Pancreas (tissue), 10 donors: ENCODE measurements around the gene TXN2. TPM values are rescaled to one million over a fixed set of nuclear protein-coding genes. Genes with fewer than 3 reads are reported as not detected.

ENCODE experiments used
- ATAC-seq, 4 donors: fragments of 200-7000 bp; cut with Tn5 transposase; one replicate each; pipeline versions ENCODE4 v1.8.0 to v1.9.1; 2020; ENCODE audit warnings: mild to moderate bottlenecking in 4 of 4, moderate library complexity in 4 of 4
- DNase-seq, 6 donors: peaks; one replicate each; pipeline ENCODE4 v3.0.0-alpha.2; 2020
- FAIRE-seq: peaks from 2 replicates; lab custom pipeline; 2012; peaks lifted over from hg19 to GRCh38; lab: Jason Lieb, UNC
- H3K27ac ChIP-seq, 4 donors: fragments of 200-600 bp; sonication (generic); 1 replicate in 3 of 4; 2 replicates in 1 of 4; pipeline versions ENCODE4 v1.5.0 to v1.8.0; 2020
- H3K27me3 ChIP-seq, 4 donors: fragments of 200-600 bp; one replicate each; pipeline ENCODE4 v1.8.0; 2021
- H3K36me3 ChIP-seq, 3 donors: fragments of 200-600 bp; sonication (generic) in 1 of 3; one replicate each; pipeline versions ENCODE4 v1.5.0 to v1.8.0; 2020 to 2021
- H3K4me1 ChIP-seq, 3 donors: fragments of 200-600 bp; one replicate each; pipeline ENCODE4 v1.8.0; 2021
- H3K4me3 ChIP-seq, 4 donors: fragments of 200-600 bp; sonication (generic) in 2 of 4; one replicate each; pipeline versions ENCODE4 v1.5.0 to v1.8.0; 2020 to 2021
- H3K9me3 ChIP-seq, 4 donors: fragments of 200-600 bp; one replicate each; pipeline ENCODE4 v1.8.0; 2021
- WGBS, 2 donors: extraction: QIAGEN DNeasy Blood & Tissue Kit; methylation state at CpG; one replicate each; pipeline ENCODE4 v1.1.7; 2013; 5-methylcytosine and 5-hydroxymethylcytosine counted together
- intact Hi-C, 3 donors: fragments of 100-400 bp; cut with DNase I; formaldehyde crosslinking; loops; one replicate each; pipeline versions ENCODE4 v1.11.1 to v1.14.2; 2022
- polyA plus RNA-seq, 2 donors: library from polyadenylated mRNA; stranded (reverse); fragments of 200-250 nt; gene quantifications; one replicate each; pipeline ENCODE4 v1.2.3, GENCODE V29; 2013
- total RNA-seq, 6 donors: library from RNA; stranded (reverse); fragmentation: NEBNext Ultra II Directional in 4 of 6; extraction: Animal tissue kit (Norgen Biotek cat#: 25700) in 4 of 6; gene quantifications; one replicate each; pipeline versions ENCODE4 v1.2.1 to v1.2.4, GENCODE V29; 2021 to 2023
- TF ChIP-seq, protein P1 (sequence below), 4 donors: fragments of 200-600 bp; sonication (generic) in 3 of 4; IDR thresholded peaks; one replicate each; pipeline versions ENCODE4 v1.5.0 to v1.8.0; 2021; ENCODE audit warnings: antibody characterized with exemption in 4 of 4
- donor health status: healthy with polysubstance abuse.
- donor health status: DM: no; HTN: no; CAD: no; lungs with moderate emphysema.
- donor health status: DM: no; HTN: no; CAD: no.
- donor health status: control.
- donor health status: control.
- donor health status: Bipolar disorder and iron deficiency.
- donor health status: DM: yes; HTN: yes; CAD: no.
- donor health status: DM: no; HTN: no; CAD: no.
- donor health status: DM: no; HTN: no; CAD: no.
- donor health status: DM: yes; HTN: yes; CAD: no.

Gene TXN2
- total and polyA plus RNA-seq, 8 donors = 20.4 to 49.5 (median 32.2) TPM

DNA sequence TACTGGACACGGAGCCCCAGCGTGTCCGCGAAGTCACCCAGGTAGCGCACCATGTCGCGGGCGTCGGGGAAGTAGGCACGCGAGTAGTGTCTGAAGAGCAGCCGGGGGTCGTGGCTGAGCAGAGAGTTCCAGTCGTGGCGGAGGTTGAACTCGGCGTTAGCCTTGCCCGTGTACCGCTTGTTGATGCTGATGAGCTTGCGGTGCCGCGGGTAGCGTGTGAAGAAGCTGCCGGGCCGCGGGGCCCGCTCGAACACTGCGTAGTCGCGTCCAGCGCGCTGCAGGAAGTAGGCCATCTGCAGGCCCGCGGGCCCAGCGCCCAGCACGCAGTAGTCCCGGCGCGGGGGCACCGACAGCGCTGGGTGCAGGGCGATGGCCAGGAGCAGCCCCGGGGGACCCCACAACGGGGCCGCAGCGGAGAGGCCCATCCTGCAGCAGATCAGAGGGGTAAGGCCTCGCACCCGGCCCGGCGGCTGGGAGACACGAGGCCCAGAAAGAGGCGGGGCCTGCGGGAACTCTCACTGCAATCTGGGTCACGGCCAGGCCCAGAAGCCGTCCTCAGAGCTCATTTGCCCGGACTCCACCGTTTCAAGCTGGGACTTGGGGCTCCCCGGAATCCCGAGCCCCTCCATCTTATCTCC lies 24.7 kb upstream of the TXN2 start:
- H3K27ac ChIP-seq = peak overlapping the region; percentile 32 to 73 (median 67)
- TF ChIP-seq, protein P1, sequence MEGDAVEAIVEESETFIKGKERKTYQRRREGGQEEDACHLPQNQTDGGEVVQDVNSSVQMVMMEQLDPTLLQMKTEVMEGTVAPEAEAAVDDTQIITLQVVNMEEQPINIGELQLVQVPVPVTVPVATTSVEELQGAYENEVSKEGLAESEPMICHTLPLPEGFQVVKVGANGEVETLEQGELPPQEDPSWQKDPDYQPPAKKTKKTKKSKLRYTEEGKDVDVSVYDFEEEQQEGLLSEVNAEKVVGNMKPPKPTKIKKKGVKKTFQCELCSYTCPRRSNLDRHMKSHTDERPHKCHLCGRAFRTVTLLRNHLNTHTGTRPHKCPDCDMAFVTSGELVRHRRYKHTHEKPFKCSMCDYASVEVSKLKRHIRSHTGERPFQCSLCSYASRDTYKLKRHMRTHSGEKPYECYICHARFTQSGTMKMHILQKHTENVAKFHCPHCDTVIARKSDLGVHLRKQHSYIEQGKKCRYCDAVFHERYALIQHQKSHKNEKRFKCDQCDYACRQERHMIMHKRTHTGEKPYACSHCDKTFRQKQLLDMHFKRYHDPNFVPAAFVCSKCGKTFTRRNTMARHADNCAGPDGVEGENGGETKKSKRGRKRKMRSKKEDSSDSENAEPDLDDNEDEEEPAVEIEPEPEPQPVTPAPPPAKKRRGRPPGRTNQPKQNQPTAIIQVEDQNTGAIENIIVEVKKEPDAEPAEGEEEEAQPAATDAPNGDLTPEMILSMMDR (IDR thresholded peaks at IDR 0.05) = no peak
- intact Hi-C loops = no loop called here
- ATAC-seq = no peak
- no peaks in the 10 kb centered on the region for H3K27me3 ChIP-seq
- H3K9me3 ChIP-seq = no peaks in the 10 kb centered on the region
- peaks cover 0 to 10% (median 5%) of the 10 kb centered on the region in 3 donors for H3K36me3 ChIP-seq
- FAIRE-seq = no peak
- WGBS, 2 donors = 91 to 92% methylated on average over 59 to 60 of the region's 60 CpGs
- peak overlapping the region; percentile 48 to 66 (median 60) for H3K4me3 ChIP-seq
- peaks cover 0 to 7% (median 5%) of the 10 kb centered on the region in 3 donors for H3K4me1 ChIP-seq
- DNase-seq = peak in 3 of 6 donors; percentile 44 to 81 (median 56)

DNA sequence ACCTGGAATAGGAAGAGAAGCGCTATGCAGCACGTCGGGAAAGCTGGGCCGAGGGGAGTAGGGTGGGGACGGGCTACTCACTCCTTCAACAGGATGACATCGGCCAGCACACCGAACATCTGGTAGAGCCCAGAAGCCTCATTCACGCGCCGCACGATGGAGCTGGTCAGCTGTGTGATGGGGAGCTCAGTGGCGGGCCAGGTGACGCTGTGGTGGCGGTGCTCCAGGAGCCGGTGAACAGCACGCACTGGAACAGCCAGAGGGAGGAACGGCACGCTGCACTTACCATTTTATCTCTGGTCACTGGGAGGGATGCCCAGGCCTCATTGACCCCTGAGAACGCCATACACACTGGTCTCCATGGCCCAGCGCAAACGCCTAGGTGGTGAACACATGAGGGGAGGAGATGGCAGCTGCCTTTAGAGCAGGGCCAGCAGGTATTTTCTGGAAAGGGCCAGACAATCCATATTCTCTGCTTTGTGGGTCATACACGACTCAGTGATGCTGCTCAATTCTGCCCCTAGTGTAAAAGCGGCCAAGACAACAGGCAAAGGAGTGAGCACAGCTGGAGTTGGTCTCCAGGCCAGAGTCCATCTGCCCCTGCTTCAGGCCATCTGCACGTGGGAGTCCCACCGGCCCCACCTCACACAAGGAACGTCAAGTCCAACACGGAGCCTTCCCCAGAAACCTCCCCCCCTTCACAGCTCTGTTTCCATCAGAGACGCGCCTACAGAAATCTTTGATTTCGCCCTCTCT lies 16.6 kb upstream of the TXN2 start:
- Histone ChIP-seq H3K36me3 (no peaks in the 10 kb centered on the region), H3K27me3 (no peaks in the 10 kb centered on the region), H3K4me3 (no peak overlapping the region), H3K9me3 (no peaks in the 10 kb centered on the region), H3K27ac (no peak overlapping the region), H3K4me1 (no peaks in the 10 kb centered on the region)
- no peak for ATAC-seq
- intact Hi-C loops = no loop called here
- 88 to 94% methylated on average over 30 of the region's 30 CpGs for WGBS, 2 donors
- no peak for FAIRE-seq
- DNase-seq = no peak
- TF ChIP-seq, protein P1 (IDR thresholded peaks at IDR 0.05) = no peak

DNA sequence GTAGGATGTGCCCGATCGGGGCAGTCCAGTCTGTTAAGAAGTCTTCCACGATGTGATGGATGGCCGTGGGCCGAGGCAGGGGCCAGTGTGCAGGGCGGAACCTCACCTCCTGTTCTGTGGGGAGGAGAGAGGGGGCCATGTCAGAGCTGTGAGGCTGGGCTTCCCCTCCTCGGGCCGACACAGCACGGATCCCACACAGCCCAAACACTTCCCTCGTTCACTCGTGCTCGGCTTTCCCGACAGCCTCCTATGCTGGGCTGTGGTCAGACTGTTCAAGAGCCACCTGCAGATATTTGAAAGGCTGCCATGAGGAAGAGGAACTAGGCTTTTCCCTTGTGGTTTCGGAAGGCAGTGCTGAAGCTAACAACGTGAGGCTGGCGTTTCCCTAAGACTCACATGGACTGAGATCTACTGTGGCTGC lies 12.3 kb upstream of the TXN2 start:
- ATAC-seq (peak in 3 of 4 donors; percentile 42 to 82 (median 75)), DNase-seq (peak in 1 of 6 donors; percentile 38), FAIRE-seq (no peak)
- H3K9me3 ChIP-seq = no peaks in the 10 kb centered on the region
- H3K27me3 ChIP-seq = no peaks in the 10 kb centered on the region
- no peak overlapping the region for H3K4me3 ChIP-seq
- H3K4me1 ChIP-seq = no peaks in the 10 kb centered on the region
- no peaks in the 10 kb centered on the region for H3K36me3 ChIP-seq
- TF ChIP-seq, protein P1 (IDR thresholded peaks at IDR 0.05) = no peak
- WGBS, 2 donors = 80 to 84% methylated on average over 16 of the region's 16 CpGs
- intact Hi-C loops = no loop called here
- no peak overlapping the region for H3K27ac ChIP-seq

DNA sequence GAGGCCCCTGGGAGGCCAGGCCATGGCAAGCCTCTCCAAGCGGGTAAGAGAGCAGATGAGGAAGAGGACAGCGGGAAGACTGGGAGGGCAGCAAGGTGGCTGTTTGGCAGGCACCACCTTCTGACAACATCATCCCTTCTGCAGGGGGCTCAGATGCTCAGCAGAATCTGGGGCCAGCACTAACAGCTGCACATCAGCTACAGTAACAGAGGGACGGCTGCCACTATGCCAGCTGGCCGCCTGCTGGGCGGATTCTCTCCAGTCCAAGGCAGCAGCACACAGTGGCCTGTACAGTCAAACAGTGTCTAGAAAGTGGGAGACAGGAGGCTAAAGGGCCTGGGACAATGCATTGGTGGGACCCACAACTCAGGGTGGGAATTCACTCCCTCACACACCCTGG lies 10.7 kb upstream of the TXN2 start:
- Histone ChIP-seq H3K4me1 (no peaks in the 10 kb centered on the region), H3K9me3 (no peaks in the 10 kb centered on the region), H3K4me3 (no peak overlapping the region), H3K36me3 (no peaks in the 10 kb centered on the region), H3K27ac (no peak overlapping the region), H3K27me3 (no peaks in the 10 kb centered on the region)
- intact Hi-C loops = no loop called here
- DNase-seq (no peak), ATAC-seq (no peak), FAIRE-seq (no peak)
- 82 to 89% methylated on average over 5 of the region's 5 CpGs for WGBS, 2 donors
- TF ChIP-seq, protein P1 (IDR thresholded peaks at IDR 0.05) = no peak

DNA sequence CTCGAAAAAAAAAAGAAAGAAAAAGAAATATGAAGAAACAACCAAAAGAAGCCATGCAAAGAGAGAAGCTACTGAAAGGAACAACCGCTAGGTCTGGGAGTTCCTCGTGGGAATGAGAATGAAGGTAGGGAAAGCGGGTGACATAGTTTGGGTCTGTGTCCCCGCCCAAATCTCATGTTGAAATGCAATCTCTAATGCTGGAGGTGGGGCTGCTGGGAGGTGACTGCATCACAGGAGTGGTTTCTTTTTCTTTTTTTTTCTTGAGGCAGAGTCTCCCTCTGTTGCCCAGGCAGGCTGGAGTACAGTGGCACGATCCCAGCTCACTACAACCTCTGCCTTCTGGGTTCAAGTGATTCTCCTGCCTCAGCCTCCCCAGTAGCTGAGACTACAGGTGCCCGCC lies 9.7 kb upstream of the TXN2 start:
- no peak for DNase-seq
- no peak for ATAC-seq
- no peaks in the 10 kb centered on the region for H3K9me3 ChIP-seq

More for the DNA sequence above, 9.7 kb upstream of the TXN2 start:
- Histone ChIP-seq H3K36me3 (no peaks in the 10 kb centered on the region), H3K27ac (no peak overlapping the region), H3K27me3 (no peaks in the 10 kb centered on the region), H3K4me1 (no peaks in the 10 kb centered on the region), H3K4me3 (no peak overlapping the region)
- FAIRE-seq = no peak
- TF ChIP-seq, protein P1 (IDR thresholded peaks at IDR 0.05) = no peak
- WGBS, 2 donors = 91 to 96% methylated on average over 7 of the region's 7 CpGs
- intact Hi-C loops = no loop called here
